ENCODE data around the gene LCN15. TPM values are rescaled to one million over a fixed set of nuclear protein-coding genes. Genes with fewer than 3 reads are reported as not detected.

LCN15 gene
- total and polyA plus RNA-seq, 2 experiments from 2014 or later = 0.76 to 0.90 TPM

- no peak for TF ChIP-seq ZNF462 (CRISPR knock-in tag; IDR thresholded peaks at IDR 0.05)
- no peak for TF ChIP-seq EZH2phosphoT487 (IDR thresholded peaks at IDR 0.05; ENCODE audit: unreplicated experiment)
- no peak for TF ChIP-seq CREB1 (CRISPR knock-in tag; IDR thresholded peaks at IDR 0.05; ENCODE audit: low read depth)
These were observed 13.0 kb upstream of the LCN15 start (continued) for GRCh38 chr9:136777359-136777758.

DNA sequence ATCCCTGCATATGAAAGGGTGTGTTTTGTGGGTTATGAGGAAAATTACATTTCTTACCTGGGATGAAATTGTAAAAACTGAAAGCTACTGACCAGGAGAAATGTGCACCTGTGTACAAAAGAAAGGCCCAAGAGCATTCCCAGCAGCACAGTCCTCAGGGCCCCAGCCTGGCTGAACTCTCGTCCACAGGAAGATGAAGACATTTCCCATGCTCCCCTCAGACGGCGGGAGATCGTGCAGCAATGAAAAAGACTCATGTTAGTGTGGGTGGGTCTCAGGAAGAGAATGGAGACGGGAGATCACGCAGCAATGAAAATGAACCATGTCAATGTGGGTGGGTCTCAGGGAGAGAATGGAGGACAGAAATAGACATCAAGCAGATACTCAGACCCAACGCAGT, 12.6 kb upstream of the LCN15 start:
- Histone ChIP-seq H3K79me2 (replicated peaks; ENCODE audit: insufficient read depth) (no peaks in the 10 kb centered on the region), H3F3A (replicated peaks; ENCODE audit: low read depth) (no peaks in the 10 kb centered on the region), H3K36me3 (ENCODE audit: insufficient read depth) (no peaks in the 10 kb centered on the region; the same call in 1 of the 2 replicates), H3K4me1 (ENCODE audit: insufficient read depth) (no peaks in the 10 kb centered on the region), H3K4me2 (no peak overlapping the region), H3K9me2 (ENCODE audit: insufficient read depth) (0 out of 2 replicates have a peak, but pooled peaks cover 4% of the 10 kb centered on the region), H3K27ac (ENCODE audit: low read depth) (no peak overlapping the region), H2AFZ (no peak overlapping the region), H3K4me3 (no peak overlapping the region), H4K20me1 (replicated peaks; ENCODE audit: insufficient read depth) (no peaks in the 10 kb centered on the region), H3K27me3 (ENCODE audit: insufficient read depth) (no peaks in the 10 kb centered on the region)
- Mint-ChIP-seq H3K27me3 (ENCODE audit: insufficient read depth, low read depth, poor library complexity) (peaks cover 26% of the 10 kb centered on the region), H3K4me1 (peaks cover 4% of the 10 kb centered on the region), H3K9me3 (peaks cover 27% of the 10 kb centered on the region), H3K27ac (no peak overlapping the region), H3K4me3 (no peak overlapping the region), H3K36me3 (ENCODE audit: low read depth) (peaks cover 19% of the 10 kb centered on the region)
- ATAC-seq = no peak
- DNase-seq (ENCODE audit: low spot score) = no peak
- TF ChIP-seq EZH2phosphoT487 (IDR thresholded peaks at IDR 0.05; ENCODE audit: unreplicated experiment) = no peak
- no peak for TF ChIP-seq EZH2 (IDR thresholded peaks at IDR 0.05; ENCODE audit: low read depth, unreplicated experiment)
- no peak for TF ChIP-seq CTCF (conservative IDR thresholded peaks at IDR 0.05; ENCODE audit: low read depth in 2 of 2)
